ENCODE measurements around the gene RNF225. TPM values are rescaled to one million over a fixed set of nuclear protein-coding genes. Genes with fewer than 3 reads are reported as not detected.

Gene RNF225
- total and polyA plus RNA-seq, 2 donors (not counting 3 experiments of a cell fraction or from before 2014, with no cell fraction given): 0.58 TPM; not detected in 1

- Histone ChIP-seq H3K9me3 (replicated peaks; ENCODE audit: control insufficient read depth, insufficient read depth, low read length) (no peaks in the 10 kb centered on the region), H3K27me3 (ENCODE audit: control insufficient read depth in 2 of 2, insufficient read depth in 2 of 2, low read length in 2 of 2) (no peaks in the 10 kb centered on the region), H2AFZ (ENCODE audit: low read depth, low read length) (peak within 1 kb of the TSS; percentile 66), H3K4me1 (ENCODE audit: control insufficient read depth, extremely low read depth, insufficient read depth, low read length) (peaks cover 17% of the 10 kb centered on the region), H4K20me1 (replicated peaks; ENCODE audit: control insufficient read depth, extremely low read depth, insufficient read depth, low read length) (peaks cover 2% of the 10 kb centered on the region), H3K36me3 (ENCODE audit: control insufficient read depth in 2 of 2, extremely low read depth in 1 of 2, insufficient read depth in 2 of 2, low read length in 2 of 2) (peaks cover 0 to 5% of the 10 kb centered on the region in 2 experiments), H3K4me2 (ENCODE audit: insufficient read depth, low read length) (peak within 1 kb of the TSS; percentile 76), H3K9me1 (replicated peaks; ENCODE audit: control insufficient read depth, extremely low read depth, insufficient read depth, low read length) (no peaks in the 10 kb centered on the region), H3K4me3 (replicated peaks in 1 of 3; ENCODE audit: insufficient read depth in 1 of 3, low read depth in 1 of 3, low read length in 3 of 3) (peak within 1 kb of the TSS; percentile 67 to 93 (median 75)), H3K9ac (replicated peaks; ENCODE audit: extremely low read depth, insufficient read depth, low read length) (peak within 1 kb of the TSS; percentile 91), H3K79me2 (ENCODE audit: control insufficient read depth, insufficient read depth, low read length) (peaks cover 33% of the 10 kb centered on the region), H3K27ac (ENCODE audit: insufficient read depth, low read depth, low read length) (peak within 1 kb of the TSS; percentile 88)
- DNase-seq (ENCODE audit: low read depth, low spot score) (peak; percentile 98), FAIRE-seq (peak; percentile 100)
- intact Hi-C loops (cut with micrococcal nuclease): loop anchor here (1.0 to 2.0 kb wide), 3 partner anchors 9 to 173 kb away; partner anchors contain the start of gene RNF225
- ChIA-PET CTCF (no interaction called here), POLR2A (no interaction called here)
- dilution Hi-C loops (cut with MboI; ENCODE audit: extremely low pct_ligation_motif_present, low sequenced_read_pairs): no loop called here
- BruUV-seq (replicated peaks): TSS peak; percentile 85
- TF ChIP-seq, protein P1, sequence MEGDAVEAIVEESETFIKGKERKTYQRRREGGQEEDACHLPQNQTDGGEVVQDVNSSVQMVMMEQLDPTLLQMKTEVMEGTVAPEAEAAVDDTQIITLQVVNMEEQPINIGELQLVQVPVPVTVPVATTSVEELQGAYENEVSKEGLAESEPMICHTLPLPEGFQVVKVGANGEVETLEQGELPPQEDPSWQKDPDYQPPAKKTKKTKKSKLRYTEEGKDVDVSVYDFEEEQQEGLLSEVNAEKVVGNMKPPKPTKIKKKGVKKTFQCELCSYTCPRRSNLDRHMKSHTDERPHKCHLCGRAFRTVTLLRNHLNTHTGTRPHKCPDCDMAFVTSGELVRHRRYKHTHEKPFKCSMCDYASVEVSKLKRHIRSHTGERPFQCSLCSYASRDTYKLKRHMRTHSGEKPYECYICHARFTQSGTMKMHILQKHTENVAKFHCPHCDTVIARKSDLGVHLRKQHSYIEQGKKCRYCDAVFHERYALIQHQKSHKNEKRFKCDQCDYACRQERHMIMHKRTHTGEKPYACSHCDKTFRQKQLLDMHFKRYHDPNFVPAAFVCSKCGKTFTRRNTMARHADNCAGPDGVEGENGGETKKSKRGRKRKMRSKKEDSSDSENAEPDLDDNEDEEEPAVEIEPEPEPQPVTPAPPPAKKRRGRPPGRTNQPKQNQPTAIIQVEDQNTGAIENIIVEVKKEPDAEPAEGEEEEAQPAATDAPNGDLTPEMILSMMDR (IDR thresholded peaks at IDR 0.05; ENCODE audit: extremely low read depth in 1 of 2, insufficient read depth in 1 of 2, low read depth in 1 of 2, low read length in 2 of 2): no peak
- no peak for TF ChIP-seq FOS (IDR thresholded peaks at IDR 0.05; ENCODE audit: borderline replicate concordance, insufficient read depth, low read length)
- TF ChIP-seq MYC (IDR thresholded peaks at IDR 0.05; ENCODE audit: low read depth, low read length): peak; percentile 98
- peak; percentile 97 for TF ChIP-seq POLR2A (IDR thresholded peaks at IDR 0.05; ENCODE audit: low read depth, low read length)
- no peak for TF ChIP-seq GATA2 (IDR thresholded peaks at IDR 0.05; ENCODE audit: insufficient read depth, insufficient read length, low read depth, low read length)
- TF ChIP-seq EZH2 (IDR thresholded peaks at IDR 0.05; ENCODE audit: borderline replicate concordance, low read depth, low read length, severe bottlenecking): no peak
- TF ChIP-seq JUN (IDR thresholded peaks at IDR 0.05; ENCODE audit: borderline replicate concordance, insufficient read depth, insufficient read length, low read depth): no peak
- peak; percentile 50 for TF ChIP-seq MAX (IDR thresholded peaks at IDR 0.05; ENCODE audit: insufficient read depth, insufficient read length)
- peak; percentile 94 for TF ChIP-seq POLR2AphosphoS5 (IDR thresholded peaks at IDR 0.05; ENCODE audit: insufficient read depth, low read depth, low read length)
Measured at GRCh38 chr19:58386576-58387337, 8.7 kb upstream of the RNF225 start, which contains the start of gene RPS5. TSS of gene RPS5 (plus strand) at chr19:58387269. CDS start at chr19:58388138, 869 bp downstream.

Measured in endothelial cell of umbilical vein (primary cell).